C4-2B (cell line): Measurements from ENCODE around the gene DRD1.

Experiments used
- H3K27ac ChIP-seq: fragments of 450-650 bp; 2 replicates; pipeline ENCODE4 v1.5.1; 2017
- CTCF ChIP-seq: fragments of 450-650 bp; conservative IDR thresholded peaks from 2 replicates; pipeline ENCODE4 v1.5.1; 2017; ENCODE audit warnings: mild to moderate bottlenecking
- ZFX ChIP-seq: fragments of 450-650 bp; IDR thresholded peaks from 2 replicates; pipeline ENCODE4 v1.6.1; 2017

Gene DRD1

GRCh38 chr5:175475248-175475647, 31.3 kb upstream of the DRD1 start:
- TF ChIP-seq CTCF, result no peak
- TF ChIP-seq ZFX, result no peak

GRCh38 chr5:175472378-175472777, 28.4 kb upstream of the DRD1 start:
- no peak overlapping the region for H3K27ac ChIP-seq
- TF ChIP-seq CTCF, result no peak
- TF ChIP-seq ZFX, result no peak

More at GRCh38 chr5:175475248-175475647, 31.3 kb upstream of the DRD1 start:
- H3K27ac ChIP-seq, result no peak overlapping the region

- TF ChIP-seq CTCF, result no peak
- no peak overlapping the region for H3K27ac ChIP-seq
Measured at GRCh38 chr5:175471628-175472027, 27.6 kb upstream of the DRD1 start.

- no peak for TF ChIP-seq ZFX
- TF ChIP-seq CTCF, result no peak
- no peak overlapping the region for H3K27ac ChIP-seq
Measured at GRCh38 chr5:175471196-175471595, 27.2 kb upstream of the DRD1 start.

- H3K27ac ChIP-seq, result no peak overlapping the region
- TF ChIP-seq CTCF, result no peak
Measured at GRCh38 chr5:175470781-175471180, 26.8 kb upstream of the DRD1 start.

- no peak overlapping the region for H3K27ac ChIP-seq
- TF ChIP-seq ZFX (no peak), CTCF (no peak)
Measured at GRCh38 chr5:175469916-175470315, 25.9 kb upstream of the DRD1 start.

GRCh38 chr5:175468892-175469291, 24.9 kb upstream of the DRD1 start:
- TF ChIP-seq CTCF, result no peak
- no peak for TF ChIP-seq ZFX
- H3K27ac ChIP-seq, result no peak overlapping the region
